Umbilical cord (tissue), 2 donors: ENCODE results near the gene ETV3. TPM values are rescaled to one million over a fixed set of nuclear protein-coding genes. Genes with fewer than 3 reads are reported as not detected.
"Not testable (repeated sequence)": the region's sequence is repeated elsewhere in the genome, so short reads cannot be mapped to it uniquely, and the experiment has no call there.

Experiments used
- DNase-seq: peaks from one replicate; pipeline ENCODE4 v3.0.0-alpha.2; 2015; ENCODE audit warnings: low spot score
- total RNA-seq: library from RNA; depleted of rRNA; stranded (reverse); fragments of >200 nt; gene quantifications from one replicate; pipeline ENCODE4 v1.2.3, GENCODE V29; 2014; ENCODE audit warnings: low replicate concordance; ENCODE audit not compliant: insufficient read depth

The ETV3 gene
- 61.6 TPM for total RNA-seq

DNA sequence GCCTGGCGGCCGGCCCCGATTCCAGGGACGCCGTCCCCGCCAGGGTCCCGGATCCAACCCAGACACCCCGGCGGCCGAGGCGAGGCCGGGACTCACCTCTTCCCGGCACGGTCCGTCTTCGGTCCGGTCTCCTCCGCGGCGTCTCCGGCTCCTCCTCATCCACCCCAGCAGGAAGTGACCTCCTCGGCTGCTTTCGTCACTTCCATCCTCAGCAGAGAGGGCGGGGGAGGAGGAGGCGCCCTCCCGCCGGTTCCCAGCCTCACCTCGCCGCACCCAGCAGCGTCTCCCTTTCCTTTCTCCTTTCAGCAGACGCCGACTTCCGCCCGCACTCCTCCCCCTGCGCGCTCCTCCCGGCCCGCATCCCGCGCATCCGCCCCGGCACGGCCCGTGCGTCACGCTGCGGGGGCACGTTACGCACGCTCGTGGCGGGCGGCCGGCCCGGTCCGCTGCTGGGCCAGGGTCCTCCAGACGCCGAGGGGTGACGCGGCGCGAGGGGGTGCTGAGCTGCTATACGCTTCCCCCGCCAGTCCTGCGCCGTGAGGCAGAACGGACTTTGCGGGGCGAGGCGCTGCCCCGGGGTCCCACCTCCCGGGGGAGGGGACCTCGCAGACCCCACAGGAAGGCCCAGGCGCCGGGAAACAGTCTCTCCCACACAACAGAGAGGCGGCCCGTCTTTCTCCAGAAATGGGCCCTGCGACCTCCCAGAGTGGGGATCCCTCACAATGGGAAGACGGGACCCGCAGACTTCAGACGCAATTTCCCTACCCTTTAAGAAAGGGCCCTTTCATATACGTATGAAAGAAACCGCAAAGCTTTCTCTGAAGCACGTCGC lies at the start of gene ETV3:
TSS of gene ETV3 (minus strand) at position 176 of the 832 bp plus-strand sequence. CDS start 2,043 bp downstream, outside the sequence.
- DNase-seq: peak; percentile 95

DNA sequence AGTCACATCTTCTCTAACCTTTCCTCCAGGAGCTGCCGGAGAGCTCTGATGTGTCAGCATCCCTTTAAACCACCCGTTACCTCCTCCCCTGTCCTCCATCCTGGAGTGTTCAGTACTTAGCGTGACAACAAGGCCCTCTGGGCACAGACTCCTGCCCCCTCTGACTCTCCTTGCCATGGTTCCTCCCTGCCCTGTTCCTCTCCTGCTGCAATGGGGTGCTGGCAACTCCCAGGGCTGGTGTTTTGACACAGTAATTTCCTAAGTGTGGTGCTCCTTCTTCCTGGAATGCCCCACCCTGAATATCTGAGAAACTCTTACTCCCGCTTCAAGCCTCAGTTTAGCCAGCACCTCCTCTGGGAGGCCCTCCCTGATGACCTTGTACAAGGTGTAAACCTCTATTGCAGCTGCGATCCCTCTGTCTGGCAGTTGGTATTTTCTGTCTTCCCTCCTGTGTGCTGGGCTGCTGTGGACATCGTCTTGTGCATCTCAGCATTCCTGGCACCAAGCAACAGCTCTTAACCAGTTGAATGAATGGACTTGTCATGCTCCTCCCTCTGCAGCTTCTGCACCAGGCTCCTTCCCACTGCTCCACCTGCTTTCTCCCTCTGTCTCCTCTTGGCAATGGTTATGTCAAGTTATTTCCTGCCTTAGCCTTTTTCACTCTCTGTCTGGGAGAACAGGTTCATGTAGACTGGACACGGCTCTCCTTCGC lies 48.2 kb upstream of the ETV3 start:
- DNase-seq: no peak

- DNase-seq: no peak
These were observed 45.7 kb upstream of the ETV3 start for GRCh38 chr1:157183870-157184269.

- not testable (repeated sequence) for DNase-seq
These were observed 44.2 kb upstream of the ETV3 start for GRCh38 chr1:157182371-157182770.

DNA sequence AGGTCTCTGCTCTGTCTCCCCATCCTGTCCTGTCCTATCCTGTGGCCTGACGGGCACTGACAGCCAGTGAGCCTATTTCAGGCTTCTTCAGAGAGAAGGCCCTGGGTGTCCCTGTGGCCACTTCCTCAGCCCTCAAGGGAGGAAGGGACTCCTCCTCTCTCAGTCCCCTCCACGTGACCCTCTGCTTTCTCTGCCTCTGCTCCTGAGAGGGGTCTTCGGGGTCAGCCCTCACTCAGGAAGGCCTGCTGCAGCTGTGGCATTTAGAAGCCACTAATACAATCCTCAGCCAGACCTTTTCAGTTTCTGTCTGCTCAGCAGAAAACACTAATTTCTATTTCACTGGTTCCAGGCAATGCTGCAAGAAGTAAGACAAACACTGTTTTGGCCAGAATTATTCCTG lies 43.6 kb upstream of the ETV3 start:
- DNase-seq: no peak

GRCh38 chr1:157181258-157181657 lies 43.1 kb upstream of the ETV3 start:
- no peak for DNase-seq

- DNase-seq: no peak
These were observed 40.3 kb upstream of the ETV3 start for GRCh38 chr1:157178490-157178889.

GRCh38 chr1:157177733-157178394 lies 39.7 kb upstream of the ETV3 start:
- DNase-seq: peak; percentile 59

GRCh38 chr1:157176591-157177121 lies 38.5 kb upstream of the ETV3 start:
- DNase-seq: no peak

DNA sequence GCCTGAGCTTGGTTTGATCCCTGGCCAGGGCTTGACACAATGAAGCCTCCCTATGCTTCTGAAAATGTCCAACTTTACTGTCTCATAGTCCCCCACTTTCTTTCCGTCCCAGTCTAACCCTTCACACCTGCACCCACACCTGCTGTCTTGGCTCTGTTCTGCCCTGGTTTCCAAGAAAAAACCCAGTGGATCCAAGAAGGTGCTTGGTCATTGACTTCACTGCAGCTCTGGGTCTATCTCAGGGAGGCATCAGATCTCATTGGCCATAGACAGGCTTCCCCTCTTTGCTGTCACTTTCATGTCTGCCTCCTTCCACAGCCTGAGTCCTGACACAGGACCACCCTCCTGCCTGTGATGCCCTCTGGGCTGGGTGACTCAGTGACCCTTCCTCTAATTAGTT lies 37.8 kb upstream of the ETV3 start:
- no peak for DNase-seq

DNA sequence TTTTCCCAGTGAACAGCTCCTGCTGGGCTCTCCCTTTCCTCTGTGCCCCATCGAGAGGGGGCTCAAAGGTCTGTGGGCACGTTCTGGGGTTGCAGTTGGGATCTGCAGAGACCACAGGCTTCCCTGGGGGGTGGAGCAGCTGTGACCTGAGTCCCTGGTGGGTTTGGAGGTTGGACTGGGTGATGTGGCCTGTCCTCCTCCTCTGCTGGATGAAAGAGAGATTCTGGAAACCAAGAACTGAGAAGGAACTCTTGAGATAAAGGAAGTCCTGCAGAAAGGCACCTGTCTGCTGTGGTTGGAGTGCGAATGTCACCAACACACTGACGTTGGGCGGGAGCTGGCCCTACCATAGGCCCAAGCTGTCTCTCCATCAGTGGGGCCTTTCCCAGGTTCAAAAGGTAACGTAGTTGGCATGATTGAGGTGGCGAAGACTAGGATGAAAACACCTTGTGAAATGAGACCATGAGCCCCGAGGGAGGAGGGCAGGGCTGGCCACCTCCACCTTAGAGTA lies 35.8 kb upstream of the ETV3 start:
- no peak for DNase-seq

DNA sequence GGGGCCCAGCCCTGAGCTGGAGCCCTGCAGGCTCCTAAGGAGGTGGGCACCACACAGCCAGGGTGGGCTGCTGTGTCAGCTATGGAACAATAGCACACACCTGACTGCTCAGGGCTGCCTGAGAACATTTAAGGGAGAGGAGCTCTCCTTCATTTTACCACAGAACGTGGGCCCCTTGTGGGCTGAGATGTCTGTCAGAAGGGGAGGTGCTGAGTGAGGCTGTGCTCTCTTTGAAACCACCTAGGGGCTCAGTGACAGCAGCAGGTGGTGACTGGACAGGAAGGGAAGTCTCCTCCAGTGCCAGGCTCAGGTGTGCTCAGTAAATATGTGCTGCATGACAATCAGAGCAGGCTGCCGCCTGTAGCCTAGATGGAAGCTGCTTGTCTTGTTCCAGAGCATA lies 35.0 kb upstream of the ETV3 start:
- not testable (repeated sequence) for DNase-seq

DNA sequence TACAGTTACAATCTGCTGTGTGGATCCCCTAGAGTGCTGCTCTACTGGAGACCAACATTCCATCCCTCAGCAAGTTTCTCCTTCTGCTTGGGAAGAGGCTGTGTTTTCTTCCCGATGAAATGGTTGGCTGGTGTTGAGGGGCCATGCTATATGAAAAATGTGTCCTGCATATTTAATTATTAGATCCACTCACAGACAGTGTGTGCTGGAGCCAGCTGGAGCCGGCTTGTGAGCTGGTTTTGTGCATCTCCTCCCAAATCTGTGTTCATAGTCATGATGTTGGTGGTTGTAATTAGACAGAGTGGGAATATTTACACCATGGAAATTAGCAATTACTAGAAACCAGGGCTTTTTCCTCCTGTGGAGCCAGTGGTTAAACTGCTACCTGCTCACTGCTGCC lies 34.4 kb upstream of the ETV3 start:
- DNase-seq: not testable (repeated sequence)

- DNase-seq: not testable (repeated sequence)
These were observed 33.8 kb upstream of the ETV3 start for GRCh38 chr1:157171903-157172503.

- no peak for DNase-seq
These were observed 32.7 kb upstream of the ETV3 start for GRCh38 chr1:157170677-157171515.

- no peak for DNase-seq
These were observed 29.8 kb upstream of the ETV3 start for GRCh38 chr1:157168015-157168414.

DNA sequence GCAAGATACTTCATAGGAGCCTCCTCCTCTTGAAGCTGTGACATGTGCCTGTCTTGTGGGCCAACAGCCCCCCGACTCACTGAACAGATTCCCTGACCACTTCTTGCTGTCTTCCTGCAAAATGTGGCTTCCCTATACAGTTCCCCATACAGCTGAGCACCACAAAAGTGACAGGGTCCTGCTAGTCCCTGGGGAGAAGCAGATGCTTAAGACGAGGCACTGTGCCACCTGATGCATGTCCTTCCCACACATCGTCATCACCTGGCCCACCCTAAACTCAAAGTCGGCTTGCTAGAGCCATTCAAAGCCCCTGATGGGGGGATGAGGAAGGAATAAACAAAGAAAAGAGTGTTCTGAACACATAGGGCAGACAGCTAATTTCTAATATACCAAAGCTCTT lies 29.2 kb upstream of the ETV3 start:
- DNase-seq: no peak

DNA sequence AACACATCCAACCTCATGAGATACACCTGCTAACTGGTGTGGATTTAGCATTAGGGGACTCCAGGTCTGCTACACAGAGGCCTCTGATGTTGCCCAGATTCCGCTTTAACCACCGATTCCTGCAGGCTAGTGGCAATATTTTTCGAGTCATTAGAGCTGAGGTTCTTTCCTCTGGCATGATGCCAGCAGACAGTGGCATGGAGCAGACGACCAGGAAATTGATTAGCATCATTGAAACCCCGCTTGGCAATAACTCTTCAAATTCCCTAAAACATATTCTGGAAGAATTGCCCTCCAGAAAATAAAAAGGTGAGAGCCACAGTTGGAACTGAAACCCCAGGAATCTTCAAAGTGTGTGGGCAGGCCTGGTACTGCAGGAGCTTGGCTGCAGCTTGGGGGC lies 28.4 kb upstream of the ETV3 start:
- no peak for DNase-seq

GRCh38 chr1:157163273-157164127 lies 25.3 kb upstream of the ETV3 start:
- DNase-seq: peak; percentile 62

DNA sequence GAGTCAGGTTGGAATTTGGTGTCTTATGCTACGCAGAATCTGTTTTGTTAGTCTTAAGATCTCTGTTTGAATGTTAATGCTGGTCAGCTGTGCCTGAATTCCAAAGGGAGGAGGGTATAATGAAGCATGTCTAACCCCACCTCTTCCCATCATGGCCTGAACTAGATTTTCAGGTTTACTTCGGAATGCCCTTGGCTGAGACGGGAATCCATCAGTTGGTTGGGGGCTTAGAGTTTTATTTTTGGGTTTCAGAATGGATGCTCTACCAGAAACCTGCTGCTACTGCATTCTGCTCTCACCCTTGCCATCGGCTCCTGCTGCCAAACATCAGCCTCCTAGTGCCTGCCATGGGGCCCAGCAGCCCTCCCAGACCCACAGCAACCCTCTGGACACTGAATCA lies 24.1 kb upstream of the ETV3 start:
- DNase-seq: peak; percentile 68
